OCI-LY7 (cell line): Measurements from ENCODE around the gene TMEM181. TPM values are rescaled to one million over a fixed set of nuclear protein-coding genes. Genes with fewer than 3 reads are reported as not detected.

Experiments
- BruUV-seq: library from RNA; stranded (reverse); fragments of 400-500 nt; replicated peaks from 2 replicates; lab custom pipeline; 2021; lab: Mats Ljungman, UMichigan
- CTCF ChIA-PET: fragments of 300-600 bp; sonication (Branson Sonifier 250); formaldehyde crosslinking; loops from one replicate; lab custom pipeline; 2022; ENCODE audit warnings: antibody characterized with exemption; ENCODE audit not compliant: unreplicated experiment; lab: Charles Lee
- POLR2A ChIA-PET: fragments of 300-600 bp; sonication (Branson Sonifier 250); formaldehyde crosslinking; loops from one replicate; lab custom pipeline; 2022; ENCODE audit warnings: antibody characterized with exemption; lab: Charles Lee
- DNase-seq: peaks from one replicate; pipeline ENCODE4 v3.0.0-alpha.2; 2015; ENCODE audit warnings: low spot score
- H2AFZ ChIP-seq: fragments of 200-600 bp; sonication (generic), shearing (Covaris generic); 2 replicates; pipeline ENCODE4 v1.6.1; 2014; ENCODE audit warnings: mild to moderate bottlenecking, antibody characterized with exemption, low read length, moderate library complexity
- H3K27ac ChIP-seq: fragments of 200-600 bp; sonication (generic); 2 replicates; pipeline ENCODE4 v1.5.1; 2014; ENCODE audit warnings: mixed run types, low read depth, mild to moderate bottlenecking, moderate library complexity, low read length, inconsistent platforms; ENCODE audit not compliant: poor library complexity, severe bottlenecking
- H3K36me3 ChIP-seq: fragments of 200-600 bp; sonication (generic); 2 replicates; pipeline ENCODE4 v1.6.1; 2014; ENCODE audit warnings: mild to moderate bottlenecking, antibody characterized with exemption, low read length, moderate library complexity, mixed read lengths; ENCODE audit not compliant: insufficient read depth
- H3K4me1 ChIP-seq: fragments of 200-600 bp; sonication (generic); 2 replicates; pipeline ENCODE4 v1.5.1; 2014; ENCODE audit warnings: mild to moderate bottlenecking, low read length; ENCODE audit not compliant: insufficient read depth, poor library complexity, severe bottlenecking
- H3K4me2 ChIP-seq: fragments of 200-600 bp; sonication (generic); 2 replicates; pipeline ENCODE4 v1.6.1; 2014; ENCODE audit warnings: mild to moderate bottlenecking, low read length
- H3K4me3 ChIP-seq: fragments of 200-600 bp; sonication (generic); 2 replicates; pipeline ENCODE4 v1.5.1; 2014; ENCODE audit warnings: mild to moderate bottlenecking, low read depth, low read length; ENCODE audit not compliant: poor library complexity, severe bottlenecking
- H3K79me2 ChIP-seq: fragments of 200-600 bp; sonication (generic); 2 replicates; pipeline ENCODE4 v1.6.1; 2016; ENCODE audit warnings: low read depth, mild to moderate bottlenecking, low read length, moderate library complexity, mixed read lengths; ENCODE audit not compliant: insufficient read depth
- H3K9me2 ChIP-seq: fragments of 200-600 bp; sonication (generic); 2 replicates; pipeline ENCODE4 v1.6.1; 2016; ENCODE audit warnings: mild to moderate bottlenecking, low read length, mixed read lengths; ENCODE audit not compliant: insufficient read depth
- H3K9me3 ChIP-seq: fragments of 200-600 bp; sonication (generic); 2 replicates; pipeline ENCODE4 v1.6.1; 2014; ENCODE audit warnings: mild to moderate bottlenecking, mixed run types, low read length, mixed read lengths
- H4K20me1 ChIP-seq: fragments of 200-600 bp; sonication (generic); 2 replicates; pipeline ENCODE4 v1.6.1; 2014; ENCODE audit warnings: mild to moderate bottlenecking, antibody characterized with exemption, low read length, moderate library complexity, mixed read lengths; ENCODE audit not compliant: insufficient read depth
- EZH2phosphoT487 ChIP-seq: fragments of 200-600 bp; sonication (generic); IDR thresholded peaks from 2 replicates; pipeline ENCODE4 v1.6.1; 2018; ENCODE audit warnings: low read depth, borderline replicate concordance, mild to moderate bottlenecking, mixed run types, antibody characterized with exemption, low read length, moderate library complexity, mixed read lengths
- intact Hi-C: fragments of 100-400 bp; cut with micrococcal nuclease; formaldehyde crosslinking; loops from one replicate; pipeline ENCODE4 v1.10.0; 2022; ENCODE audit not compliant: unreplicated experiment
- total RNA-seq, 2 experiments: library from RNA; depleted of rRNA in 1 of 2; stranded (reverse); fragments of >200 nt in 1 of 2; shearing (Covaris generic) in 1 of 2; gene quantifications; 2 replicates each; pipeline ENCODE4 v1.2.3, GENCODE V29; 2014 to 2022
- TF ChIP-seq, protein P1 (sequence below): fragments of 200-600 bp; sonication (generic); conservative IDR thresholded peaks from 2 replicates; pipeline ENCODE4 v1.5.1; 2014; ENCODE audit warnings: mild to moderate bottlenecking, antibody characterized with exemption, low read length, moderate library complexity, mixed read lengths

Gene TMEM181
- total RNA-seq, 2 experiments from 2014 or later: 8.0 to 12.5 TPM

DNA sequence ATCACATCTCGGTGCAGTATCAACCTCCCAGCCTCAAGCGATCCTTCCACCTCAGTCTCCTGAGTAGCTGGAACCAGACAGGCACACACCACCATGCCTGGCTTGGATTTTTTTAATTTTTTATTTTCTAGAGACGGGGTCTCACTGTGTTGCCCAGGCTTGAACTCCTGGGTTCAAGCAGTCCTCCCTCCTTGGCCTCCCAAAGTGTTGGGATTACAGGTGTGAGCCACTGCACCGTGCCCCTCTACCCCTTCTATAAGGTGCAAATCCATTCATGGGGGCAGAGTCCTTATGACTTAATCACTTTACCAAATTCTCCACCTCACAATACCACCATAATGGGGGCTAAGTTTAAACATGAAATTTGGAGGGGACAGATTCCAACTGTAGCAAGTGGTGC, 37.7 kb downstream of the TMEM181 start:
- BruUV-seq: no TSS peak
- no peaks in the 10 kb centered on the region for H3K4me1 ChIP-seq
- POLR2A ChIA-PET: no interaction called here
- CTCF ChIA-PET: no interaction called here
- no peaks in the 10 kb centered on the region for H3K79me2 ChIP-seq
- no peaks in the 10 kb centered on the region for H3K9me2 ChIP-seq
- no peaks in the 10 kb centered on the region for H3K9me3 ChIP-seq
- H3K4me2 ChIP-seq: no peak overlapping the region
- H2AFZ ChIP-seq: no peak overlapping the region
- TF ChIP-seq, protein P1, sequence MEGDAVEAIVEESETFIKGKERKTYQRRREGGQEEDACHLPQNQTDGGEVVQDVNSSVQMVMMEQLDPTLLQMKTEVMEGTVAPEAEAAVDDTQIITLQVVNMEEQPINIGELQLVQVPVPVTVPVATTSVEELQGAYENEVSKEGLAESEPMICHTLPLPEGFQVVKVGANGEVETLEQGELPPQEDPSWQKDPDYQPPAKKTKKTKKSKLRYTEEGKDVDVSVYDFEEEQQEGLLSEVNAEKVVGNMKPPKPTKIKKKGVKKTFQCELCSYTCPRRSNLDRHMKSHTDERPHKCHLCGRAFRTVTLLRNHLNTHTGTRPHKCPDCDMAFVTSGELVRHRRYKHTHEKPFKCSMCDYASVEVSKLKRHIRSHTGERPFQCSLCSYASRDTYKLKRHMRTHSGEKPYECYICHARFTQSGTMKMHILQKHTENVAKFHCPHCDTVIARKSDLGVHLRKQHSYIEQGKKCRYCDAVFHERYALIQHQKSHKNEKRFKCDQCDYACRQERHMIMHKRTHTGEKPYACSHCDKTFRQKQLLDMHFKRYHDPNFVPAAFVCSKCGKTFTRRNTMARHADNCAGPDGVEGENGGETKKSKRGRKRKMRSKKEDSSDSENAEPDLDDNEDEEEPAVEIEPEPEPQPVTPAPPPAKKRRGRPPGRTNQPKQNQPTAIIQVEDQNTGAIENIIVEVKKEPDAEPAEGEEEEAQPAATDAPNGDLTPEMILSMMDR: no peak
- no peak for TF ChIP-seq EZH2phosphoT487
- H3K36me3 ChIP-seq: peaks cover 70% of the 10 kb centered on the region
- H3K4me3 ChIP-seq: no peak overlapping the region
- intact Hi-C loops: no loop called here
- DNase-seq: no peak
- no peaks in the 10 kb centered on the region for H4K20me1 ChIP-seq
- H3K27ac ChIP-seq: no peak overlapping the region

DNA sequence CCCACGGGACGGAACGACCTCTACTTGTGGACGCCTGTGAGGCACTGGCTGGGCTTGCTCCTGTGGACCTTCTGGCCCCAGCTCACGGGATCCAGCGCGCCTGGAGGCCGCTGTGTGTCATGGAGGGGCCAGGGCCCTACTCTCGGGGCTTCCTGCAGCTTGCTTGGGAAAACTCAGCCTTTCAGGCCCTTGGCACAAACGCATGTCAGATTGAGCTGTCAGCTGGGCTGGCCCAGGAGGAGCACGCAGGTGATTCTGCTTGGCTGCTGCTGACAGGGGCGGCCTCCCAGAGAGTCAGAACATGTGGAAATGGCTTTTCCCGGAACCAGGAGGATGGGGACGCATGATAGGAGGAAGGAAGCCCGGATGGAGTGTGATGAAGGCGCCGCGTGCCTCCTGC, 39.7 kb downstream of the TMEM181 start:
- Histone ChIP-seq H4K20me1 (no peaks in the 10 kb centered on the region), H3K4me3 (no peak overlapping the region), H3K4me1 (no peaks in the 10 kb centered on the region), H3K27ac (no peak overlapping the region), H3K36me3 (peaks cover 57% of the 10 kb centered on the region), H3K9me2 (no peaks in the 10 kb centered on the region), H3K79me2 (no peaks in the 10 kb centered on the region), H2AFZ (no peak overlapping the region), H3K4me2 (no peak overlapping the region), H3K9me3 (no peaks in the 10 kb centered on the region)
- no TSS peak for BruUV-seq
- TF ChIP-seq, protein P1: no peak
- TF ChIP-seq EZH2phosphoT487: no peak
- intact Hi-C loops: no loop called here
- no peak for DNase-seq
- POLR2A ChIA-PET: interaction anchor here (0.6 kb wide), 1 partner anchor 453 kb away, joined by 3 read pairs; no protein-coding TSS in a partner anchor
- CTCF ChIA-PET: no interaction called here

DNA sequence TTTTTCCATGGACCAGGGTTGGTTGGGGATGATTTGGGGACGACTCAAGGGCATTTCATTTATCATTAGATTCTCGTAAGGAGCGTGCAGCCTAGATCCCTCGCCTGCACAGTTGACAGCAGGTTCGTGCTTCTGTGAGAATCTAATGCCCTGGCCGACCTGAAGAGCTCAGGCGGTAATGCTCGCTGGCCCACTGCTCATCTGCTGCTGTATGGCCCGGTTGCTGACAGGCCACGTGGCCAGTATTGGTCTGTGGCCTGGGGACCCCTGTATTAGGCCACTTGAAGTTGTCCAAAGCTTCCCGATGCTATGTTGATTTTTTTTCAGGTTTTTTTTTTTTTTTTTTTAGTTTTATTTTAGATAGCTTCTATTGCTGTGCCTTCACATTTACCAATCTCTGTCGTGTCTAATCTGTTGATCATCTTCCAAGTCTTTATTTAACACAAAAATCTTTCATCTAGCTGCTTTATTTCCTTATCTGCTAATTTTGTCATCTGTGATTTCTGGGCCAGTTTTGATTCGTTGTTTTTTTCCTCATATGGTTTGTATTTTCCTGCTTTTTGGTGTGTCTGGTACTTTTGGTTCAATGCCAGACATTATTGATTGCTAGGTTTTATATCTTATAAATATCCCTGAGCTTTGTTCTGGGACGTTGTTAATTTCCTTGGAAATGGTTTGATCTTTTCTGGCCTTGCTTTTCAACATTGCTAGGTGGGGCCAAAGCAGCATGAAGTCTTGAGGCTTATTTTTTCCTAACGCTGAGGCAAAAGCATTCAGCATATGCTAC, 43.6 kb downstream of the TMEM181 start:
- intact Hi-C loops: no loop called here
- H3K4me1 ChIP-seq: no peaks in the 10 kb centered on the region
- peaks cover 43% of the 10 kb centered on the region for H3K36me3 ChIP-seq
- POLR2A ChIA-PET: interaction anchor here (0.6 to 0.7 kb wide), 5 partner anchors 20 to 789 kb away, joined by 3 read pairs; no protein-coding TSS in a partner anchor
- no peaks in the 10 kb centered on the region for H3K9me2 ChIP-seq
- no peaks in the 10 kb centered on the region for H3K79me2 ChIP-seq
- no TSS peak for BruUV-seq
- H2AFZ ChIP-seq: no peak overlapping the region
- H3K9me3 ChIP-seq: no peaks in the 10 kb centered on the region
- DNase-seq: no peak
- H3K4me3 ChIP-seq: no peak overlapping the region
- no peak overlapping the region for H3K27ac ChIP-seq
- H4K20me1 ChIP-seq: no peaks in the 10 kb centered on the region
- CTCF ChIA-PET: interaction anchor here (0.5 kb wide), 1 partner anchor 875 kb away, joined by 3 read pairs; no protein-coding TSS in a partner anchor
- no peak for TF ChIP-seq EZH2phosphoT487
- TF ChIP-seq, protein P1: no peak
- no peak overlapping the region for H3K4me2 ChIP-seq
